Tibial nerve (tissue), 4 donors: ENCODE measurements around the gene SMAD2. TPM values are rescaled to one million over a fixed set of nuclear protein-coding genes. Genes with fewer than 3 reads are reported as not detected.

Experiments
- DNase-seq, 2 donors: peaks; one replicate each; pipeline ENCODE4 v3.0.0-alpha.2; 2019; ENCODE audit warnings: low spot score in 2 of 2
- H3K27ac ChIP-seq, 4 donors: fragments of 200-600 bp; sonication (generic) in 3 of 4; one replicate each; pipeline ENCODE4 v1.5.1; 2017 to 2019; ENCODE audit warnings: mild to moderate bottlenecking in 1 of 4
- H3K27me3 ChIP-seq, 2 donors: fragments of 200-600 bp; sonication (generic) in 1 of 2; one replicate each; pipeline versions ENCODE4 v1.5.1 to v1.6.0; 2017 to 2019
- H3K36me3 ChIP-seq, 3 donors: fragments of 200-600 bp; sonication (generic); one replicate each; pipeline ENCODE4 v1.5.1; 2018 to 2019
- H3K4me1 ChIP-seq, 4 donors: fragments of 200-600 bp; sonication (generic) in 3 of 4; one replicate each; pipeline ENCODE4 v1.5.1; 2017 to 2019
- H3K4me3 ChIP-seq, 4 donors: fragments of 200-600 bp; sonication (generic) in 3 of 4; one replicate each; pipeline ENCODE4 v1.5.1; 2017 to 2019; ENCODE audit warnings: mild to moderate bottlenecking in 1 of 4, moderate library complexity in 1 of 4
- H3K9me3 ChIP-seq, 4 donors: fragments of 200-600 bp; sonication (generic) in 3 of 4; one replicate each; pipeline ENCODE4 v1.5.1; 2017 to 2019
- CTCF ChIP-seq, 5 experiments: fragments of 200-600 bp in 3 of 5; fragments of 450-650 bp in 2 of 5; sonication (generic) in 3 of 5; IDR thresholded peaks; one replicate each; pipeline ENCODE4 v1.5.1; 2016 to 2019; ENCODE audit warnings: antibody characterized with exemption in 5 of 5, mild to moderate bottlenecking in 3 of 5, moderate library complexity in 2 of 5
- EP300 ChIP-seq, 2 donors: sonication (generic); formaldehyde crosslinking; IDR thresholded peaks; one replicate each; pipeline ENCODE4 v1.6.1; 2017; ENCODE audit warnings: antibody characterized with exemption in 2 of 2, mild to moderate bottlenecking in 1 of 2
- POLR2A ChIP-seq, 2 donors: fragments of 450-650 bp; IDR thresholded peaks; one replicate each; pipeline ENCODE4 v1.6.1; 2017; ENCODE audit warnings: antibody characterized with exemption in 2 of 2, mild to moderate bottlenecking in 2 of 2, moderate library complexity in 2 of 2
- WGBS, 2 donors: methylation state at CpG; one replicate each; pipeline ENCODE4 v1.1.5; 2018; 5-methylcytosine and 5-hydroxymethylcytosine counted together
- total RNA-seq, 4 donors: library from RNA; depleted of rRNA; stranded (reverse); fragments of >200 nt; gene quantifications; one replicate each; pipeline ENCODE4 v1.1.0, GENCODE V29; 2016

SMAD2 gene
- total RNA-seq, 4 donors from 2014 or later: 34.8 to 54.5 (median 45.5) TPM

- WGBS, 2 donors: 43 to 63% methylated on average over 1 of the region's 1 CpG
- no peaks in the 10 kb centered on the region for H3K27me3 ChIP-seq
- TF ChIP-seq POLR2A (IDR thresholded peaks at IDR 0.05) (no peak), EP300 (IDR thresholded peaks at IDR 0.05) (no peak), CTCF (IDR thresholded peaks at IDR 0.05) (no peak)
- no peaks in the 10 kb centered on the region for H3K4me1 ChIP-seq
- DNase-seq: no peak
- peak overlapping the region in 1 of 4 donors; percentile 21 for H3K27ac ChIP-seq
- H3K9me3 ChIP-seq: no peaks in the 10 kb centered on the region
- H3K4me3 ChIP-seq: peak overlapping the region in 1 of 4 donors; percentile 31
- no peaks in the 10 kb centered on the region for H3K36me3 ChIP-seq
Measured at GRCh38 chr18:47817795-47818077, 112.7 kb downstream of the SMAD2 start.

GRCh38 chr18:47817017-47817794 lies 113.3 kb downstream of the SMAD2 start:
- DNase-seq: no peak
- Histone ChIP-seq H3K9me3 (no peaks in the 10 kb centered on the region), H3K4me3 (peak overlapping the region in 2 of 4 donors; percentile 7 to 31), H3K27ac (peak overlapping the region in 3 of 4 donors; percentile 11 to 21 (median 16)), H3K4me1 (no peaks in the 10 kb centered on the region), H3K27me3 (no peaks in the 10 kb centered on the region), H3K36me3 (no peaks in the 10 kb centered on the region)
- WGBS, 2 donors: 82 to 86% methylated on average over 9 of the region's 9 CpGs
- TF ChIP-seq EP300 (IDR thresholded peaks at IDR 0.05): no peak
- TF ChIP-seq CTCF (IDR thresholded peaks at IDR 0.05): no peak
- TF ChIP-seq POLR2A (IDR thresholded peaks at IDR 0.05): no peak

GRCh38 chr18:47815486-47816270 lies 114.8 kb downstream of the SMAD2 start:
- Histone ChIP-seq H3K9me3 (no peaks in the 10 kb centered on the region), H3K27me3 (no peaks in the 10 kb centered on the region), H3K27ac (no peak overlapping the region), H3K4me1 (no peaks in the 10 kb centered on the region), H3K4me3 (no peak overlapping the region), H3K36me3 (peaks cover 0 to 6% (median 0%) of the 10 kb centered on the region in 3 donors)
- WGBS, 2 donors: 88 to 89% methylated on average over 5 of the region's 5 CpGs
- DNase-seq: no peak
- no peak for TF ChIP-seq EP300 (IDR thresholded peaks at IDR 0.05)
- TF ChIP-seq CTCF (IDR thresholded peaks at IDR 0.05): no peak
- TF ChIP-seq POLR2A (IDR thresholded peaks at IDR 0.05): no peak

GRCh38 chr18:47809420-47809819 lies 121.0 kb downstream of the SMAD2 start:
- Histone ChIP-seq H3K27ac (no peak overlapping the region), H3K9me3 (peaks cover 0 to 11% (median 0%) of the 10 kb centered on the region in 4 donors), H3K4me3 (no peak overlapping the region), H3K4me1 (no peaks in the 10 kb centered on the region), H3K36me3 (peaks cover 0 to 14% (median 0%) of the 10 kb centered on the region in 3 donors), H3K27me3 (no peaks in the 10 kb centered on the region)
- TF ChIP-seq POLR2A (IDR thresholded peaks at IDR 0.05): no peak
- TF ChIP-seq EP300 (IDR thresholded peaks at IDR 0.05): no peak
- no peak for TF ChIP-seq CTCF (IDR thresholded peaks at IDR 0.05)
- no peak for DNase-seq
- 43 to 49% methylated on average over 3 of the region's 3 CpGs for WGBS, 2 donors

GRCh38 chr18:47802802-47803201 lies 127.7 kb downstream of the SMAD2 start:
- TF ChIP-seq EP300 (IDR thresholded peaks at IDR 0.05) (no peak), CTCF (IDR thresholded peaks at IDR 0.05) (no peak)
- no peak overlapping the region for H3K27ac ChIP-seq
- H3K4me1 ChIP-seq: no peaks in the 10 kb centered on the region
- H3K27me3 ChIP-seq: no peaks in the 10 kb centered on the region
- no peak overlapping the region for H3K4me3 ChIP-seq
- no peak for DNase-seq
- WGBS, 2 donors: 88 to 92% methylated on average over 6 of the region's 6 CpGs
- H3K36me3 ChIP-seq: no peaks in the 10 kb centered on the region
- peaks cover 0 to 11% (median 0%) of the 10 kb centered on the region in 4 donors for H3K9me3 ChIP-seq
